ENCODE measurements around the gene SLA2. TPM values are rescaled to one million over a fixed set of nuclear protein-coding genes. Genes with fewer than 3 reads are reported as not detected.

The SLA2 gene
- total RNA-seq, 1 experiment from 2014 or later, result 0.51 TPM

GRCh38 chr20:36632147-36632486 is 13.9 kb downstream of the SLA2 start:
- no TSS peak for BruUV-seq (replicated peaks)
- POLR2A ChIA-PET (ENCODE audit: unreplicated experiment), result no interaction called here
- no peak for DNase-seq
- no peak for ATAC-seq
- H3K27me3 ChIP-seq (ENCODE audit: low read length), result no peaks in the 10 kb centered on the region
- intact Hi-C loops (cut with micrococcal nuclease), result no loop called here
- no peaks in the 10 kb centered on the region for H3K4me1 ChIP-seq (ENCODE audit: insufficient read depth, low read length)
- no peak overlapping the region for H3K4me2 ChIP-seq (ENCODE audit: low read length)
- no peaks in the 10 kb centered on the region for H3K9me3 ChIP-seq (ENCODE audit: low read length)
- no peak for TF ChIP-seq EZH2 (IDR thresholded peaks at IDR 0.05; ENCODE audit: low read length, unreplicated experiment)
- TF ChIP-seq EZH2phosphoT487 (IDR thresholded peaks at IDR 0.05; ENCODE audit: borderline replicate concordance, low read length), result no peak
- no peak for TF ChIP-seq CTCF (conservative IDR thresholded peaks at IDR 0.05; ENCODE audit: low read depth, low read length)
- no peaks in the 10 kb centered on the region for H3F3A ChIP-seq (ENCODE audit: low read length, unreplicated experiment)
- H2AFZ ChIP-seq (ENCODE audit: low read length), result no peak overlapping the region
- H3K9me2 ChIP-seq (replicated peaks; ENCODE audit: low read length), result no peaks in the 10 kb centered on the region
- no peak overlapping the region for H3K9ac ChIP-seq (ENCODE audit: low read length)
- no peak overlapping the region for H3K4me3 ChIP-seq (ENCODE audit: low read length)
- H3K36me3 ChIP-seq (ENCODE audit: low read depth, low read length), result no peaks in the 10 kb centered on the region
- CTCF ChIA-PET, result no interaction called here
- H3K79me2 ChIP-seq (ENCODE audit: low read length), result no peaks in the 10 kb centered on the region
- no peaks in the 10 kb centered on the region for H4K20me1 ChIP-seq (ENCODE audit: low read length)
- H3K27ac ChIP-seq (ENCODE audit: low read length), result no peak overlapping the region

- BruUV-seq (replicated peaks), result no TSS peak
- CTCF ChIA-PET, result no interaction called here
- Histone ChIP-seq H3K36me3 (ENCODE audit: low read depth, low read length) (no peaks in the 10 kb centered on the region), H3K4me3 (ENCODE audit: low read length) (no peak overlapping the region), H3K27ac (ENCODE audit: low read length) (no peak overlapping the region), H3K79me2 (ENCODE audit: low read length) (no peaks in the 10 kb centered on the region), H3F3A (ENCODE audit: low read length, unreplicated experiment) (no peaks in the 10 kb centered on the region), H2AFZ (ENCODE audit: low read length) (no peak overlapping the region), H3K9me3 (ENCODE audit: low read length) (no peaks in the 10 kb centered on the region), H3K27me3 (ENCODE audit: low read length) (no peaks in the 10 kb centered on the region), H3K9ac (ENCODE audit: low read length) (no peak overlapping the region), H3K4me1 (ENCODE audit: insufficient read depth, low read length) (no peaks in the 10 kb centered on the region), H3K4me2 (ENCODE audit: low read length) (no peak overlapping the region), H3K9me2 (replicated peaks; ENCODE audit: low read length) (no peaks in the 10 kb centered on the region), H4K20me1 (ENCODE audit: low read length) (no peaks in the 10 kb centered on the region)
- DNase-seq (no peak), ATAC-seq (no peak)
- TF ChIP-seq CTCF (conservative IDR thresholded peaks at IDR 0.05; ENCODE audit: low read depth, low read length) (no peak), EZH2 (IDR thresholded peaks at IDR 0.05; ENCODE audit: low read length, unreplicated experiment) (no peak), EZH2phosphoT487 (IDR thresholded peaks at IDR 0.05; ENCODE audit: borderline replicate concordance, low read length) (no peak)
- intact Hi-C loops (cut with micrococcal nuclease), result no loop called here
- POLR2A ChIA-PET (ENCODE audit: unreplicated experiment), result no interaction called here
These were observed 14.3 kb downstream of the SLA2 start for GRCh38 chr20:36631646-36632045.

- no TSS peak for BruUV-seq (replicated peaks)
These were observed 16.0 kb downstream of the SLA2 start for GRCh38 chr20:36629719-36630681.

More at GRCh38 chr20:36629719-36630681, 16.0 kb downstream of the SLA2 start:
- Histone ChIP-seq H3K4me1 (ENCODE audit: insufficient read depth, low read length) (no peaks in the 10 kb centered on the region), H3K9ac (ENCODE audit: low read length) (no peak overlapping the region), H3K79me2 (ENCODE audit: low read length) (no peaks in the 10 kb centered on the region), H3K4me3 (ENCODE audit: low read length) (no peak overlapping the region), H2AFZ (ENCODE audit: low read length) (no peak overlapping the region), H3K9me3 (ENCODE audit: low read length) (no peaks in the 10 kb centered on the region), H3K27ac (ENCODE audit: low read length) (no peak overlapping the region), H3K27me3 (ENCODE audit: low read length) (no peaks in the 10 kb centered on the region), H3K4me2 (ENCODE audit: low read length) (no peak overlapping the region), H4K20me1 (ENCODE audit: low read length) (no peaks in the 10 kb centered on the region), H3K36me3 (ENCODE audit: low read depth, low read length) (no peaks in the 10 kb centered on the region), H3F3A (ENCODE audit: low read length, unreplicated experiment) (no peaks in the 10 kb centered on the region), H3K9me2 (replicated peaks; ENCODE audit: low read length) (no peaks in the 10 kb centered on the region)
- CTCF ChIA-PET, result no interaction called here
- DNase-seq (no peak), ATAC-seq (no peak)
- POLR2A ChIA-PET (ENCODE audit: unreplicated experiment), result no interaction called here
- intact Hi-C loops (cut with micrococcal nuclease), result no loop called here
- TF ChIP-seq EZH2phosphoT487 (IDR thresholded peaks at IDR 0.05; ENCODE audit: borderline replicate concordance, low read length) (no peak), CTCF (conservative IDR thresholded peaks at IDR 0.05; ENCODE audit: low read depth, low read length) (no peak), EZH2 (IDR thresholded peaks at IDR 0.05; ENCODE audit: low read length, unreplicated experiment) (no peak)
